Breast epithelium (tissue), 4 donors: ENCODE results near the gene DDIT3. TPM values are rescaled to one million over a fixed set of nuclear protein-coding genes. Genes with fewer than 3 reads are reported as not detected.

Experiments used
- DNase-seq, 2 donors: peaks; one replicate each; pipeline ENCODE4 v3.0.0-alpha.2; 2019; ENCODE audit warnings: low spot score in 2 of 2
- H3K27ac ChIP-seq, 2 donors: fragments of 200-600 bp; sonication (generic) in 1 of 2; one replicate each; pipeline ENCODE4 v1.5.1; 2016 to 2019; ENCODE audit warnings: mild to moderate bottlenecking in 1 of 2
- H3K27me3 ChIP-seq, 2 donors: fragments of 200-600 bp; sonication (generic) in 1 of 2; one replicate each; pipeline versions ENCODE4 v1.5.1 to v1.6.0; 2017 to 2019; ENCODE audit warnings: control low read depth in 1 of 2, mild to moderate bottlenecking in 1 of 2
- H3K36me3 ChIP-seq: fragments of 200-600 bp; one replicate; pipeline ENCODE4 v1.5.1; 2019
- H3K4me1 ChIP-seq, 2 donors: fragments of 200-600 bp; sonication (generic); one replicate each; pipeline ENCODE4 v1.5.1; 2016 to 2019; ENCODE audit warnings: control low read depth in 1 of 2
- H3K4me3 ChIP-seq, 3 donors: fragments of 200-600 bp; sonication (generic); 1 replicate in 2 of 3; 2 replicates in 1 of 3; pipeline ENCODE4 v1.5.1; 2016 to 2019; ENCODE audit warnings: mild to moderate bottlenecking in 3 of 3, moderate library complexity in 2 of 3
- H3K9me3 ChIP-seq, 2 donors: fragments of 200-600 bp; sonication (generic) in 1 of 2; one replicate each; pipeline ENCODE4 v1.5.1; 2016 to 2019; ENCODE audit warnings: control low read depth in 1 of 2
- CTCF ChIP-seq, 3 donors: fragments of 450-650 bp; IDR thresholded peaks; one replicate each; pipeline ENCODE4 v1.5.1; 2016 to 2017; ENCODE audit warnings: antibody characterized with exemption in 3 of 3, mild to moderate bottlenecking in 3 of 3, moderate library complexity in 3 of 3
- POLR2A ChIP-seq: fragments of 450-650 bp; IDR thresholded peaks from one replicate; pipeline ENCODE4 v1.6.1; 2016; ENCODE audit warnings: antibody characterized with exemption, mild to moderate bottlenecking, moderate library complexity
- POLR2AphosphoS5 ChIP-seq, 3 donors: sonication (generic); formaldehyde crosslinking; IDR thresholded peaks; one replicate each; pipeline ENCODE4 v1.6.1; 2017; ENCODE audit warnings: antibody characterized with exemption in 3 of 3
- intact Hi-C: fragments of 100-400 bp; cut with DNase I; formaldehyde crosslinking; loops from one replicate; pipeline ENCODE4 v1.15.1; 2023; ENCODE audit warnings: low total_unique reads
- total RNA-seq, 3 donors: library from RNA; depleted of rRNA; stranded (reverse); fragments of >200 nt; gene quantifications; one replicate each; pipeline ENCODE4 v1.1.0, GENCODE V29; 2016

DDIT3 gene
- total RNA-seq, 3 donors from 2014 or later, result 39.0 to 58.4 (median 51.2) TPM

- Histone ChIP-seq H3K9me3 (no peaks in the 10 kb centered on the region), H3K4me3 (no peak overlapping the region), H3K27me3 (no peaks in the 10 kb centered on the region), H3K27ac (no peak overlapping the region), H3K36me3 (no peaks in the 10 kb centered on the region), H3K4me1 (no peaks in the 10 kb centered on the region)
- DNase-seq, result no peak
- TF ChIP-seq POLR2AphosphoS5 (IDR thresholded peaks at IDR 0.05), result no peak
- no peak for TF ChIP-seq POLR2A
- TF ChIP-seq CTCF (IDR thresholded peaks at IDR 0.05), result no peak
- intact Hi-C loops, result no loop called here
These were observed 40.2 kb upstream of the DDIT3 start for GRCh38 chr12:57560516-57560915.

GRCh38 chr12:57558864-57559263 lies 38.5 kb upstream of the DDIT3 start:
- no peaks in the 10 kb centered on the region for H3K4me1 ChIP-seq
- intact Hi-C loops, result no loop called here

GRCh38 chr12:57554897-57555296 lies 34.6 kb upstream of the DDIT3 start:
- no peak for TF ChIP-seq CTCF (IDR thresholded peaks at IDR 0.05)
- TF ChIP-seq POLR2A, result no peak
- TF ChIP-seq POLR2AphosphoS5 (IDR thresholded peaks at IDR 0.05), result no peak
- no peaks in the 10 kb centered on the region for H3K36me3 ChIP-seq
- H3K4me3 ChIP-seq, result no peak overlapping the region
- H3K4me1 ChIP-seq, result no peaks in the 10 kb centered on the region
- intact Hi-C loops, result no loop called here
- H3K27me3 ChIP-seq, result peaks cover 0 to 6% of the 10 kb centered on the region in 2 donors
- no peak for DNase-seq
- H3K9me3 ChIP-seq, result no peaks in the 10 kb centered on the region
- no peak overlapping the region for H3K27ac ChIP-seq

More at GRCh38 chr12:57558864-57559263, 38.5 kb upstream of the DDIT3 start:
- H3K27ac ChIP-seq, result no peak overlapping the region
- no peak for TF ChIP-seq CTCF (IDR thresholded peaks at IDR 0.05)
- no peak for TF ChIP-seq POLR2AphosphoS5 (IDR thresholded peaks at IDR 0.05)
- no peak for TF ChIP-seq POLR2A
- H3K4me3 ChIP-seq, result no peak overlapping the region
- H3K27me3 ChIP-seq, result no peaks in the 10 kb centered on the region
- no peaks in the 10 kb centered on the region for H3K9me3 ChIP-seq
- DNase-seq, result no peak
- no peaks in the 10 kb centered on the region for H3K36me3 ChIP-seq

- intact Hi-C loops, result no loop called here
- H3K27me3 ChIP-seq, result peaks cover 0 to 10% of the 10 kb centered on the region in 2 donors
- no peaks in the 10 kb centered on the region for H3K36me3 ChIP-seq
- H3K27ac ChIP-seq, result no peak overlapping the region
- H3K4me3 ChIP-seq, result no peak overlapping the region
- no peak for DNase-seq
- TF ChIP-seq POLR2AphosphoS5 (IDR thresholded peaks at IDR 0.05) (no peak), POLR2A (no peak), CTCF (IDR thresholded peaks at IDR 0.05) (no peak)
- no peaks in the 10 kb centered on the region for H3K4me1 ChIP-seq
- no peaks in the 10 kb centered on the region for H3K9me3 ChIP-seq
These were observed 34.1 kb upstream of the DDIT3 start for GRCh38 chr12:57554453-57554852.

GRCh38 chr12:57553343-57554202 lies 33.3 kb upstream of the DDIT3 start:
- H3K4me1 ChIP-seq, result no peaks in the 10 kb centered on the region
- no peak overlapping the region for H3K27ac ChIP-seq
- H3K27me3 ChIP-seq, result peaks cover 0 to 11% of the 10 kb centered on the region in 2 donors
- no peak overlapping the region for H3K4me3 ChIP-seq
- DNase-seq, result no peak
- H3K36me3 ChIP-seq, result no peaks in the 10 kb centered on the region
- intact Hi-C loops, result no loop called here
- TF ChIP-seq POLR2AphosphoS5 (IDR thresholded peaks at IDR 0.05) (no peak), CTCF (IDR thresholded peaks at IDR 0.05) (no peak), POLR2A (no peak)
- no peaks in the 10 kb centered on the region for H3K9me3 ChIP-seq
